Activated CD8-positive, alpha-beta T cell treated with anti-CD3 and anti-CD28 coated beads for 36 hours (primary cell): ENCODE results near the gene MEF2A. TPM values are rescaled to one million over a fixed set of nuclear protein-coding genes. Genes with fewer than 3 reads are reported as not detected.
A peak's percentile ranks its signal among the peaks of the same experiment; 100 is the strongest.

ENCODE experiments used
- ATAC-seq: fragments of 200-7000 bp; cut with Tn5 transposase; one replicate; pipeline ENCODE4 v1.10.0; 2021; ENCODE audit warnings: mild to moderate bottlenecking, moderate library complexity
- CTCF ChIA-PET: fragments of 350-600 bp; sonication (Branson Sonifier 250); formaldehyde crosslinking; loops from one replicate; lab custom pipeline; 2021; ENCODE audit warnings: antibody characterized with exemption; lab: Charles Lee
- POLR2A ChIA-PET: fragments of 350-600 bp; sonication (Branson Sonifier 250); formaldehyde crosslinking; loops from one replicate; lab custom pipeline; 2021; ENCODE audit warnings: antibody characterized with exemption; lab: Charles Lee
- DNase-seq: peaks from one replicate; pipeline ENCODE4 v3.0.0-alpha.2; 2020
- H3K27ac Mint-ChIP-seq: one replicate; pipeline ENCODE4 v1.8.0; 2021; ENCODE audit warnings: mild to moderate bottlenecking, mixed read lengths
- H3K27me3 Mint-ChIP-seq: one replicate; pipeline ENCODE4 v1.8.0; 2021; ENCODE audit warnings: mixed read lengths
- H3K36me3 Mint-ChIP-seq: one replicate; pipeline ENCODE4 v1.8.0; 2021; ENCODE audit warnings: low read depth, mixed read lengths
- H3K4me1 Mint-ChIP-seq: one replicate; pipeline ENCODE4 v1.8.0; 2021; ENCODE audit warnings: low read depth, mixed read lengths
- H3K4me3 Mint-ChIP-seq: one replicate; pipeline ENCODE4 v1.8.0; 2021; ENCODE audit warnings: mild to moderate bottlenecking, moderate library complexity, mixed read lengths
- H3K9me3 Mint-ChIP-seq: one replicate; pipeline ENCODE4 v1.8.0; 2021; ENCODE audit warnings: mixed read lengths
- CTCF ChIP-seq: fragments of 200-600 bp; IDR thresholded peaks from one replicate; pipeline ENCODE4 v1.8.0; 2022; ENCODE audit warnings: antibody characterized with exemption, mild to moderate bottlenecking
- intact Hi-C: fragments of 100-400 bp; cut with micrococcal nuclease; formaldehyde crosslinking; loops from one replicate; pipeline ENCODE4 v1.10.0; 2022
- total RNA-seq, 2 experiments: library from RNA; stranded (reverse); gene quantifications; one replicate each; pipeline ENCODE4 v1.2.3, GENCODE V29; 2021

Gene MEF2A
- total RNA-seq, 2 experiments from 2014 or later = 16.4 to 17.6 TPM

GRCh38 chr15:99594916-99595315 is 29.1 kb downstream of the MEF2A start:
- H3K4me3 Mint-ChIP-seq = no peak overlapping the region
- POLR2A ChIA-PET = no interaction called here
- H3K27me3 Mint-ChIP-seq = no peaks in the 10 kb centered on the region
- H3K9me3 Mint-ChIP-seq = peaks cover 19% of the 10 kb centered on the region
- H3K4me1 Mint-ChIP-seq = peaks cover 27% of the 10 kb centered on the region
- ATAC-seq (no peak), DNase-seq (no peak)
- no peak for TF ChIP-seq CTCF
- intact Hi-C loops = no loop called here
- CTCF ChIA-PET = no interaction called here
- H3K27ac Mint-ChIP-seq = no peak overlapping the region
- H3K36me3 Mint-ChIP-seq = peaks cover 38% of the 10 kb centered on the region

GRCh38 chr15:99598296-99598695 is 32.5 kb downstream of the MEF2A start:
- Mint-ChIP-seq H3K27me3 (no peaks in the 10 kb centered on the region), H3K4me1 (peaks cover 14% of the 10 kb centered on the region), H3K27ac (no peak overlapping the region), H3K36me3 (peaks cover 55% of the 10 kb centered on the region), H3K4me3 (no peak overlapping the region), H3K9me3 (peaks cover 23% of the 10 kb centered on the region)
- CTCF ChIA-PET = no interaction called here
- ATAC-seq (no peak), DNase-seq (no peak)
- POLR2A ChIA-PET = no interaction called here
- no peak for TF ChIP-seq CTCF
- intact Hi-C loops = no loop called here

- POLR2A ChIA-PET = no interaction called here
- no peak overlapping the region for H3K4me3 Mint-ChIP-seq
- intact Hi-C loops = no loop called here
- ATAC-seq (no peak), DNase-seq (no peak)
- H3K36me3 Mint-ChIP-seq = peaks cover 48% of the 10 kb centered on the region
- H3K9me3 Mint-ChIP-seq = peaks cover 6% of the 10 kb centered on the region
- H3K27ac Mint-ChIP-seq = no peak overlapping the region
- H3K4me1 Mint-ChIP-seq = peaks cover 58% of the 10 kb centered on the region
- CTCF ChIA-PET = no interaction called here
- H3K27me3 Mint-ChIP-seq = no peaks in the 10 kb centered on the region
- no peak for TF ChIP-seq CTCF
Observed at GRCh38 chr15:99603828-99604227, 38.0 kb downstream of the MEF2A start.

- no peak overlapping the region for H3K4me3 Mint-ChIP-seq
- H3K4me1 Mint-ChIP-seq = peaks cover 60% of the 10 kb centered on the region
- ChIA-PET CTCF (interaction anchor here (0.8 to 1.9 kb wide), 3 partner anchors 10 to 151 kb away, joined by 3 to 8 read pairs (median 3); no protein-coding TSS in a partner anchor), POLR2A (no interaction called here)
- no peak for DNase-seq
- intact Hi-C loops = no loop called here
- H3K36me3 Mint-ChIP-seq = peaks cover 44% of the 10 kb centered on the region
- no peaks in the 10 kb centered on the region for H3K27me3 Mint-ChIP-seq
- H3K9me3 Mint-ChIP-seq = peaks cover 6% of the 10 kb centered on the region
- no peak for ATAC-seq
- no peak overlapping the region for H3K27ac Mint-ChIP-seq
- no peak for TF ChIP-seq CTCF
Observed at GRCh38 chr15:99604865-99605264, 39.1 kb downstream of the MEF2A start.

- no peaks in the 10 kb centered on the region for H3K9me3 Mint-ChIP-seq
- H3K36me3 Mint-ChIP-seq = peaks cover 38% of the 10 kb centered on the region
- CTCF ChIA-PET = interaction anchor here (0.6 to 1.9 kb wide), 4 partner anchors 9 to 292 kb away, joined by 3 to 8 read pairs (median 3); no protein-coding TSS in a partner anchor
- H3K4me1 Mint-ChIP-seq = peaks cover 60% of the 10 kb centered on the region
- no peaks in the 10 kb centered on the region for H3K27me3 Mint-ChIP-seq
- no peak for TF ChIP-seq CTCF
- no peak for ATAC-seq
- H3K4me3 Mint-ChIP-seq = no peak overlapping the region
- POLR2A ChIA-PET = no interaction called here
- peak overlapping the region; percentile 48 for H3K27ac Mint-ChIP-seq
- no peak for DNase-seq
- intact Hi-C loops = no loop called here
Observed at GRCh38 chr15:99605490-99605931, 39.7 kb downstream of the MEF2A start.
